Measurements from ENCODE around the gene CST7.
"Not testable (repeated sequence)": the region's sequence is repeated elsewhere in the genome, so short reads cannot be mapped to it uniquely, and the experiment has no call there.

The CST7 gene

GRCh38 chr20:24917797-24918578 is 31.1 kb upstream of the CST7 start:
- TF ChIP-seq CTCF (IDR thresholded peaks at IDR 0.05; ENCODE audit: low read depth, low read length), result peak; percentile 84

GRCh38 chr20:24918579-24919566 is 30.2 kb upstream of the CST7 start:
- TF ChIP-seq CTCF (IDR thresholded peaks at IDR 0.05; ENCODE audit: low read depth, low read length), result no peak
- H3K4me3 ChIP-seq (ENCODE audit: low read depth, low read length), result no peak overlapping the region

More at GRCh38 chr20:24917797-24918578, 31.1 kb upstream of the CST7 start:
- H3K4me3 ChIP-seq (ENCODE audit: low read depth, low read length), result no peak overlapping the region

DNA sequence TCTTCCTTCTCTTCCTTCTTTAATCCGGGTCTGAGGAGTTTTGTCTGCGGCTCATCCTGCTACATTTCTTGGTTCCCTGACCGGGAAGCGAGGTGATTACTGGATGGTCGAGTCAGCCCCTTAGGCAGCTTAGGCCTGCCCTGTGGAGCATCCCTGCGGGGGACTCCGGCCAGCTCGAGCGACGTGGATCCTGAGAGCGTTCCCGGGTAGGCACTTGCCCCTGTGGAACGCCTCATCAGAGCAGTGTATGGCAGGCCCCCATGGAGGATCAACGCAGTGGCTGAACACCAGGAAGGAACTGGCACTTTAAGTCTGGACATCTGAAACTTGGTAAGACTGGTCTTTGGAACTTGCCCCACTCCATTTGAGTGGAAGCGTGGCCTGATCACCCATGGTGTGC is 29.4 kb upstream of the CST7 start:
- not testable (repeated sequence) for H3K4me3 ChIP-seq (ENCODE audit: low read depth, low read length)

DNA sequence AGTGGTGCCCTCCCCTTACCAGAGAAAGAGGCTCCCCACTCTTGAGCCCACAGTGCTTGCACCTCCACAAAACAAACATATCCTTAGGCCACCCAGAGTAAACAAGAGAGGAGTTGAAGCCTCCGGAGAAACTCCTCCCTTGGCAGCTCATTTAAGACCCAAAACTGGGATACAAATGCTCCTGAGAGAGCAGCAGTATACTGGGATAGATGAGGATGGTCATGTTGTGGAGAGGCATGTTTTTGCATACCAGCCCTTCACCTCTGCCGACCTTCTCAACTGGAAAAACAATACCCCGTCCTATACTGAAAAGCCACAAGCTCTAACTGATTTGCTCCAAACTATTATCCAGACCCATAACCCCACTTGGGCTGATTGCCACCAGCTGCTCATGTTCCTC is 28.4 kb upstream of the CST7 start:
- H3K4me3 ChIP-seq (ENCODE audit: low read depth, low read length), result not testable (repeated sequence)

- H3K4me3 ChIP-seq (ENCODE audit: low read depth, low read length), result not testable (repeated sequence)
Observed at GRCh38 chr20:24929259-24929658, 19.8 kb upstream of the CST7 start.

GRCh38 chr20:24929867-24930723 is 19.0 kb upstream of the CST7 start:
- not testable (repeated sequence) for H3K4me3 ChIP-seq (ENCODE audit: low read depth, low read length)

DNA sequence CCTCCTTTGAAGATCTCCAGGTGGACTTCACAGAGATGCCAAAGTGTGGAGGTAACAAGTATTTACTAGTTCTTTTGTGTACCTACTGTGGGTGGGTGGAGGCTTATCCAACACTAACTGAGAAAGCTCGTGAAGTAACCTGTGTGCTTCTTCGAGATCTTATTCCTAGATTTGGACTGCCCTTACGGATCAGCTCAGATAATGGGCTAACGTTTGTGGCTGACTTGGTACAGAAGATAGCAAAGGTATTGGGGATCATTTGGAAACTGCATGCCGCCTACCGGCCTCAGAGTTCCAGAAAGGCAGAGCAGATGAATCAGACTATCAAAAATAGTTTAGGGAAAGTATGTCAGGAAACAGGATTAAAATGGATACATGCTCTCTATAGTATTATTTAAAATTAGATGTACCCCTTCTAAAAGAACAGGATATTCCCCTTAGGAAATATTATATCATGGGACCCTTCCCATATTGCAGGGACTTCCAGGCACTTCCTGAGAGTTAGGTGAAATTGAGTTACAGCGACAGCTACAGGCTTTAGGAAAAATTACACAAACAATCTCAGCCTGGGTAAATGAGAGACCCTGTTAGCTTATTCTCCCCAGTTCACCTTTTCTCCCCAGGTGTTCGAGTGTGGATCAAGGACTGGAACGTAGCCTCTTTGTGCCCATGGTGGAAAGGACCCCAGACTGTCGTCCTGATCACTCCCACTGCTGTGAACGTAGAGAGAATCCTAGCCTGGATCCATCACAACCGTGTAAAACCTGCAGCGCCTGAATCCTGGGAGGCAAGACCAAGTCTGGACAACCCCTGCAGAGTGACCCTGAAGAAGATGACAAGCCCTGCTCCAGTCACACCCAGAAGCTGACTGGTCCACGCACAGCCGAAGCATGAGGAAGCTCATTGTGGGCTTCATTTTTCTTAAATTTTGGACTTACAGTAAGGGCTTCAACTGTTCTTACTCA is 18.1 kb upstream of the CST7 start:
- H3K4me3 ChIP-seq (ENCODE audit: low read depth, low read length), result not testable (repeated sequence)

GRCh38 chr20:24931893-24932292 is 17.2 kb upstream of the CST7 start:
- not testable (repeated sequence) for H3K4me3 ChIP-seq (ENCODE audit: low read depth, low read length)

DNA sequence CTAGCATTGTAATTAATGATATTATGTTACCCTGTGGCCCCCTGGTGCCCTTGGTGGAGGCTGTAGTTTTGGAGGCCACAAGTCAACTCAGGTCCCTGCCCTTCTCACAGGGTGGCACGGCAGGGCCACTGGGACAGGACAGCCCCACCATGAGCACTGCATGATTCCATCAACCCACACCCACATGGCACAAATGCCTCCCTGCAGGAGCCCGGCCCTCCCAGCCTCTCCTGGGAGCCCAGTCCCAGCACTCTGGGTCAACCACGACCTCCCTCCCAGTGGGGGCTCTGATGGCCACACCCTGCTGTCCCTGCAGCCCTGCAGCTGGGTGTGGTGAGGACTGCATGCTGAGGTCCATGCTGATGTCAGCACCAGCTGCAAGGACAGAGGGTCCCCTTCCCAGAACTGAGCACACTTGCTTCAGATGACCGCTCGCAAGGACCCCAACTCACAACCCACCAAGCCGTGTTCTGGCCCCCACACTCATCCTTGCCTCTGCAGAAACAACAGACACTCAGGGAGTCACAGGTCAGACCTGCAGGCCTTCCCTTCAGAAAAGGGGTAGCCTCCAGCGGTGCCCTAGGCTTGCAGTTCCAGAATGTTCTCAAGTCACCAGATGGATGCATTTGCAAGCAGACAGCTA is 15.7 kb upstream of the CST7 start:
- no peak for TF ChIP-seq CTCF (IDR thresholded peaks at IDR 0.05; ENCODE audit: low read depth, low read length)
- no peak overlapping the region for H3K4me3 ChIP-seq (ENCODE audit: low read depth, low read length)
